HepG2 (cell line): Measurements from ENCODE around the gene TPRN. TPM values are rescaled to one million over a fixed set of nuclear protein-coding genes. Genes with fewer than 3 reads are reported as not detected.
A peak's percentile ranks its signal among the peaks of the same experiment; 100 is the strongest.

Experiments used
- AGO2 ChIP-seq: fragments of 200-400 bp; formaldehyde crosslinking; optimal IDR thresholded peaks from 2 replicates; pipeline ENCODE3; 2017; ENCODE audit warnings: mild to moderate bottlenecking, low read depth, low read length, moderate library complexity
- ATM ChIP-seq: fragments of 450-650 bp; IDR thresholded peaks from 2 replicates; pipeline ENCODE4 v1.7.1; 2017; ENCODE audit warnings: mild to moderate bottlenecking, borderline replicate concordance
- CREB3 ChIP-seq: sonication (generic); formaldehyde crosslinking; IDR thresholded peaks from 2 replicates; pipeline ENCODE4 v1.5.0; 2020; ENCODE audit warnings: missing genetic modification reagents
- DRAP1 ChIP-seq: IDR thresholded peaks from 2 replicates; pipeline ENCODE4 v1.6.1; 2016; ENCODE audit warnings: missing genetic modification reagents, missing compliant biosample characterization
- EP300 ChIP-seq, 3 experiments: sonication (generic) in 1 of 3; formaldehyde crosslinking in 1 of 3; IDR thresholded peaks; 2 replicates each; pipeline versions ENCODE4 v1.5.1 to v1.6.1; 2011 to 2020; ENCODE audit warnings: low read depth in 2 of 3, low read length in 2 of 3, borderline replicate concordance in 1 of 3, improper control_type of control experiment in 1 of 3, mild to moderate bottlenecking in 1 of 3, missing genetic modification reagents in 1 of 3, moderate library complexity in 1 of 3
- ERF ChIP-seq: IDR thresholded peaks from 2 replicates; pipeline ENCODE4 v1.6.1; 2018; ENCODE audit warnings: missing biosample characterization, missing genetic modification reagents
- HIVEP1 ChIP-seq: sonication (generic); formaldehyde crosslinking; IDR thresholded peaks from 2 replicates; pipeline ENCODE4 v1.4.0; 2020; ENCODE audit warnings: mild to moderate bottlenecking, missing genetic modification reagents
- HNRNPH1 ChIP-seq: fragments of 200-400 bp; formaldehyde crosslinking; optimal IDR thresholded peaks from 2 replicates; pipeline ENCODE3; 2017; ENCODE audit warnings: mild to moderate bottlenecking, low read depth, low read length
- HNRNPL ChIP-seq: fragments of 200-400 bp; formaldehyde crosslinking; IDR thresholded peaks from 2 replicates; pipeline ENCODE4 v1.6.1; 2017; ENCODE audit warnings: mild to moderate bottlenecking, low read depth, low read length
- KDM2A ChIP-seq: sonication (generic); formaldehyde crosslinking; IDR thresholded peaks from 2 replicates; pipeline ENCODE4 v1.4.0; 2020; ENCODE audit warnings: low read depth, missing genetic modification reagents, borderline replicate concordance
- NFRKB ChIP-seq: fragments of 450-650 bp; IDR thresholded peaks from 2 replicates; pipeline ENCODE4 v1.6.1; 2017
- NR2F6 ChIP-seq, 2 experiments: IDR thresholded peaks; 2 replicates each; pipeline ENCODE4 v1.6.1; 2016; ENCODE audit warnings: antibody characterized with exemption in 1 of 2, mild to moderate bottlenecking in 1 of 2
- SOX13 ChIP-seq, 3 experiments: fragments of 450-650 bp in 1 of 3; sonication (generic) in 1 of 3; formaldehyde crosslinking in 1 of 3; IDR thresholded peaks in 2 of 3; conservative IDR thresholded peaks in 1 of 3; 2 replicates each; pipeline versions ENCODE4 v1.5.0 to v1.6.1; 2016 to 2020; ENCODE audit warnings: antibody characterized with exemption in 1 of 3, mild to moderate bottlenecking in 1 of 3, missing compliant biosample characterization in 1 of 3, missing genetic modification reagents in 1 of 3, moderate library complexity in 1 of 3
- TAF1 ChIP-seq: sonication (generic); formaldehyde crosslinking; IDR thresholded peaks from 2 replicates; pipeline ENCODE4 v1.4.0; 2020; ENCODE audit warnings: missing genetic modification reagents
- TOPORS ChIP-seq: sonication (generic); formaldehyde crosslinking; IDR thresholded peaks from 2 replicates; pipeline ENCODE4 v1.8.0; 2023; ENCODE audit warnings: mild to moderate bottlenecking, missing genetic modification reagents
- XRCC5 ChIP-seq: fragments of 200-400 bp; formaldehyde crosslinking; optimal IDR thresholded peaks from 2 replicates; pipeline ENCODE3; 2017; ENCODE audit warnings: mild to moderate bottlenecking, low read length
- ZBTB3 ChIP-seq: sonication (generic); formaldehyde crosslinking; IDR thresholded peaks from 2 replicates; pipeline ENCODE4 v1.4.0; 2020; ENCODE audit warnings: low read depth, mild to moderate bottlenecking, moderate library complexity, missing genetic modification reagents, borderline replicate concordance
- ZFP90 ChIP-seq: sonication (generic); formaldehyde crosslinking; IDR thresholded peaks from 2 replicates; pipeline ENCODE4 v1.8.0; 2022; ENCODE audit warnings: missing genetic modification reagents, mild to moderate bottlenecking, inconsistent platforms, borderline replicate concordance
- ZNF12 ChIP-seq: sonication (generic); formaldehyde crosslinking; IDR thresholded peaks from 2 replicates; pipeline ENCODE4 v1.5.0; 2020; ENCODE audit warnings: missing genetic modification reagents
- ZNF180 ChIP-seq: sonication (generic); formaldehyde crosslinking; IDR thresholded peaks from 2 replicates; pipeline ENCODE4 v1.4.0; 2020; ENCODE audit warnings: low read depth, missing genetic modification reagents, borderline replicate concordance
- ZNF224 ChIP-seq: sonication (generic); formaldehyde crosslinking; IDR thresholded peaks from 2 replicates; pipeline ENCODE4 v1.5.0; 2020; ENCODE audit warnings: mild to moderate bottlenecking, missing genetic modification reagents
- ZNF274 ChIP-seq: sonication (generic); formaldehyde crosslinking; IDR thresholded peaks from 2 replicates; pipeline ENCODE4 v1.5.1; 2020; ENCODE audit warnings: mild to moderate bottlenecking, missing genetic modification reagents
- ZNF275 ChIP-seq: sonication (generic); formaldehyde crosslinking; IDR thresholded peaks from 2 replicates; pipeline ENCODE4 v1.8.0; 2022; ENCODE audit warnings: missing genetic modification reagents, mild to moderate bottlenecking, inconsistent platforms, borderline replicate concordance
- ZNF614 ChIP-seq: IDR thresholded peaks from 2 replicates; pipeline ENCODE4 v1.6.1; 2018; ENCODE audit warnings: missing biosample characterization, missing genetic modification reagents, inconsistent platforms, borderline replicate concordance
- ZNF788 ChIP-seq: sonication (generic); formaldehyde crosslinking; IDR thresholded peaks from 2 replicates; pipeline ENCODE4 v1.5.0; 2020; ENCODE audit warnings: mild to moderate bottlenecking, missing genetic modification reagents, borderline replicate concordance
- ZNF841 ChIP-seq: sonication (generic); formaldehyde crosslinking; IDR thresholded peaks from 2 replicates; pipeline ENCODE4 v1.8.1; 2023; ENCODE audit warnings: missing genetic modification reagents, borderline replicate concordance
- ZSCAN21 ChIP-seq: sonication (generic); formaldehyde crosslinking; IDR thresholded peaks from 2 replicates; pipeline ENCODE4 v1.8.0; 2022; ENCODE audit warnings: mild to moderate bottlenecking, missing genetic modification reagents, moderate library complexity, borderline replicate concordance
- polyA plus RNA-seq, 8 experiments: library from polyadenylated mRNA; depleted of rRNA in 3 of 8; stranded (reverse) in 7 of 8; unstranded in 1 of 8; fragments of >200 nt; fragmentation: Illumina TruSeq in 4 of 8; extraction: Trizol in 4 of 8; gene quantifications; 2 replicates each; pipeline versions ENCODE4 v1.2.1 to v1.2.3, GENCODE V29; 2011 to 2016; ENCODE audit warnings: low read depth in 4 of 8, missing spikeins in 1 of 8, mixed read lengths in 1 of 8; ENCODE audit not compliant: insufficient read depth in 1 of 8
- total RNA-seq, 5 experiments: library from RNA; depleted of rRNA; stranded (reverse); fragments of >200 nt; fragmentation: Illumina TruSeq; extraction: Trizol; gene quantifications; 2 replicates each; pipeline ENCODE4 v1.2.3, GENCODE V29; 2016; ENCODE audit warnings: low read depth in 1 of 5

The TPRN gene
- total and polyA plus RNA-seq, 2 of the 13 experiments (the other 11 are each of a cell fraction or from before 2014, with no cell fraction given): 10.1 to 19.2 TPM

GRCh38 chr9:137237759-137238726 is 37.5 kb upstream of the TPRN start (continued):
- no peak for TF ChIP-seq ZNF274 (CRISPR knock-in tag)
- no peak for TF ChIP-seq ZNF614 (CRISPR knock-in tag)
- no peak for TF ChIP-seq ATM
- TF ChIP-seq ZSCAN21: no peak
- TF ChIP-seq ZBTB3 (CRISPR knock-in tag): no peak
- no peak for TF ChIP-seq ZNF788 (CRISPR knock-in tag)
- TF ChIP-seq TAF1 (CRISPR knock-in tag): 0 out of 2 replicates have a peak, but pooled peaks have one; percentile 15
- TF ChIP-seq HIVEP1 (CRISPR knock-in tag): no peak
- no peak for TF ChIP-seq ZFP90 (CRISPR knock-in tag)
- TF ChIP-seq CREB3: no peak
- peak; percentile 25 for TF ChIP-seq XRCC5
- TF ChIP-seq EP300 (IDR thresholded peaks at IDR 0.05; ENCODE audit: low read depth in 2 of 2, low read length in 2 of 2): no peak
- no peak for TF ChIP-seq EP300 (CRISPR knock-in tag; IDR thresholded peaks at IDR 0.05; ENCODE audit: borderline replicate concordance)
- TF ChIP-seq ZNF180 (CRISPR knock-in tag): no peak
- TF ChIP-seq TOPORS: no peak
- TF ChIP-seq HNRNPH1: no peak
- no peak for TF ChIP-seq NFRKB
- no peak for TF ChIP-seq ZNF841 (CRISPR knock-in tag)
- TF ChIP-seq ZNF12: no peak
- TF ChIP-seq NR2F6 (IDR thresholded peaks at IDR 0.05): no peak
- no peak; the same call in 1 of the 2 replicates for TF ChIP-seq NR2F6 (CRISPR knock-in tag; IDR thresholded peaks at IDR 0.05)
- TF ChIP-seq KDM2A (CRISPR knock-in tag): peak; percentile 12; the same call in 1 of the 2 replicates
- no peak for TF ChIP-seq ZNF224
- TF ChIP-seq ZNF275 (CRISPR knock-in tag): no peak
- peak; percentile 57; the same call in 1 of the 2 replicates for TF ChIP-seq HNRNPL
- no peak for TF ChIP-seq SOX13 (IDR thresholded peaks at IDR 0.05)
- no peak for TF ChIP-seq SOX13 (CRISPR knock-in tag; conservative IDR thresholded peaks at IDR 0.05 in 1 of 2, IDR thresholded peaks at IDR 0.05 in 1 of 2)
- TF ChIP-seq DRAP1 (CRISPR knock-in tag): no peak
- TF ChIP-seq AGO2: peak; percentile 62
- 0 out of 2 replicates have a peak, but pooled peaks have one; percentile 23 for TF ChIP-seq ERF (CRISPR knock-in tag)
